OCI-LY7 (cell line): ENCODE measurements around the gene PDHX. TPM values are rescaled to one million over a fixed set of nuclear protein-coding genes. Genes with fewer than 3 reads are reported as not detected.

Experiments
- BruUV-seq: library from RNA; stranded (reverse); fragments of 400-500 nt; replicated peaks from 2 replicates; lab custom pipeline; 2021; lab: Mats Ljungman, UMichigan
- CTCF ChIA-PET: fragments of 300-600 bp; sonication (Branson Sonifier 250); formaldehyde crosslinking; loops from one replicate; lab custom pipeline; 2022; ENCODE audit warnings: antibody characterized with exemption; ENCODE audit not compliant: unreplicated experiment; lab: Charles Lee
- POLR2A ChIA-PET: fragments of 300-600 bp; sonication (Branson Sonifier 250); formaldehyde crosslinking; loops from one replicate; lab custom pipeline; 2022; ENCODE audit warnings: antibody characterized with exemption; lab: Charles Lee
- DNase-seq: peaks from one replicate; pipeline ENCODE4 v3.0.0-alpha.2; 2015; ENCODE audit warnings: low spot score
- H2AFZ ChIP-seq: fragments of 200-600 bp; sonication (generic), shearing (Covaris generic); 2 replicates; pipeline ENCODE4 v1.6.1; 2014; ENCODE audit warnings: mild to moderate bottlenecking, antibody characterized with exemption, low read length, moderate library complexity
- H3K27ac ChIP-seq: fragments of 200-600 bp; sonication (generic); 2 replicates; pipeline ENCODE4 v1.5.1; 2014; ENCODE audit warnings: mixed run types, low read depth, mild to moderate bottlenecking, moderate library complexity, low read length, inconsistent platforms; ENCODE audit not compliant: poor library complexity, severe bottlenecking
- H3K36me3 ChIP-seq: fragments of 200-600 bp; sonication (generic); 2 replicates; pipeline ENCODE4 v1.6.1; 2014; ENCODE audit warnings: mild to moderate bottlenecking, antibody characterized with exemption, low read length, moderate library complexity, mixed read lengths; ENCODE audit not compliant: insufficient read depth
- H3K4me1 ChIP-seq: fragments of 200-600 bp; sonication (generic); 2 replicates; pipeline ENCODE4 v1.5.1; 2014; ENCODE audit warnings: mild to moderate bottlenecking, low read length; ENCODE audit not compliant: insufficient read depth, poor library complexity, severe bottlenecking
- H3K4me2 ChIP-seq: fragments of 200-600 bp; sonication (generic); 2 replicates; pipeline ENCODE4 v1.6.1; 2014; ENCODE audit warnings: mild to moderate bottlenecking, low read length
- H3K4me3 ChIP-seq: fragments of 200-600 bp; sonication (generic); 2 replicates; pipeline ENCODE4 v1.5.1; 2014; ENCODE audit warnings: mild to moderate bottlenecking, low read depth, low read length; ENCODE audit not compliant: poor library complexity, severe bottlenecking
- H3K79me2 ChIP-seq: fragments of 200-600 bp; sonication (generic); 2 replicates; pipeline ENCODE4 v1.6.1; 2016; ENCODE audit warnings: low read depth, mild to moderate bottlenecking, low read length, moderate library complexity, mixed read lengths; ENCODE audit not compliant: insufficient read depth
- H3K9me2 ChIP-seq: fragments of 200-600 bp; sonication (generic); 2 replicates; pipeline ENCODE4 v1.6.1; 2016; ENCODE audit warnings: mild to moderate bottlenecking, low read length, mixed read lengths; ENCODE audit not compliant: insufficient read depth
- H3K9me3 ChIP-seq: fragments of 200-600 bp; sonication (generic); 2 replicates; pipeline ENCODE4 v1.6.1; 2014; ENCODE audit warnings: mild to moderate bottlenecking, mixed run types, low read length, mixed read lengths
- H4K20me1 ChIP-seq: fragments of 200-600 bp; sonication (generic); 2 replicates; pipeline ENCODE4 v1.6.1; 2014; ENCODE audit warnings: mild to moderate bottlenecking, antibody characterized with exemption, low read length, moderate library complexity, mixed read lengths; ENCODE audit not compliant: insufficient read depth
- CTCF ChIP-seq: fragments of 200-600 bp; sonication (generic); conservative IDR thresholded peaks from 2 replicates; pipeline ENCODE4 v1.5.1; 2014; ENCODE audit warnings: mild to moderate bottlenecking, antibody characterized with exemption, low read length, moderate library complexity, mixed read lengths
- EZH2phosphoT487 ChIP-seq: fragments of 200-600 bp; sonication (generic); IDR thresholded peaks from 2 replicates; pipeline ENCODE4 v1.6.1; 2018; ENCODE audit warnings: low read depth, borderline replicate concordance, mild to moderate bottlenecking, mixed run types, antibody characterized with exemption, low read length, moderate library complexity, mixed read lengths
- intact Hi-C: fragments of 100-400 bp; cut with micrococcal nuclease; formaldehyde crosslinking; loops from one replicate; pipeline ENCODE4 v1.10.0; 2022; ENCODE audit not compliant: unreplicated experiment
- total RNA-seq, 2 experiments: library from RNA; depleted of rRNA in 1 of 2; stranded (reverse); fragments of >200 nt in 1 of 2; shearing (Covaris generic) in 1 of 2; gene quantifications; 2 replicates each; pipeline ENCODE4 v1.2.3, GENCODE V29; 2014 to 2022

The PDHX gene
- total RNA-seq, 2 experiments from 2014 or later = 18.0 to 50.9 TPM

DNA sequence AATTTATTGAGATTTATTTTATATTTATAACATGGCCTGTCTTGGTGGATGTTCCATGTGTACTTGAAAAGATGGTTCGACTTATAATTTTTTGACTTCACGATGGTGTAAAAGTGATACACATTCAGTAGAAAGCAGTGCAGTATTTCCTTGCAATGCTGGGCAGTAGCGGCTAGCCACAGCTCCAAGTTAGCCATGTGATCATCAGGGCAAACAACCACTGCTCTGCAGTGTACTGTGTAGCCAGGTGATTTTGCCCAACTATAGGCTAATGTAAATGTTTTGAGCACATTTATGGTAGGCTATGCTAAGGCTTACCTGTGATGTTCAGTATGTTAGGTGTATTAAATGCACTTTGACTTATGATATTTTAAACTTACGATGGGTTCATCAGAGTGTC, 52.4 kb downstream of the PDHX start:
- Histone ChIP-seq H3K36me3 (peaks cover 48% of the 10 kb centered on the region), H3K27ac (no peak overlapping the region), H4K20me1 (no peaks in the 10 kb centered on the region), H3K9me3 (no peaks in the 10 kb centered on the region), H3K79me2 (no peaks in the 10 kb centered on the region), H3K9me2 (no peaks in the 10 kb centered on the region), H2AFZ (no peak overlapping the region), H3K4me3 (no peak overlapping the region), H3K4me2 (no peak overlapping the region), H3K4me1 (peaks cover 8% of the 10 kb centered on the region)
- TF ChIP-seq EZH2phosphoT487 = no peak
- no peak for TF ChIP-seq CTCF
- DNase-seq = no peak
- POLR2A ChIA-PET = no interaction called here
- CTCF ChIA-PET = no interaction called here
- intact Hi-C loops = no loop called here
- no TSS peak for BruUV-seq

GRCh38 chr11:34970033-34970432, 53.6 kb downstream of the PDHX start:
- ChIA-PET CTCF (no interaction called here), POLR2A (interaction anchor here (0.7 to 0.9 kb wide), 3 partner anchors 15 to 264 kb away, joined by 3 read pairs; no protein-coding TSS in a partner anchor)
- no peaks in the 10 kb centered on the region for H3K4me1 ChIP-seq
- H4K20me1 ChIP-seq = no peaks in the 10 kb centered on the region
- no peak overlapping the region for H3K4me3 ChIP-seq
- H3K36me3 ChIP-seq = peaks cover 52% of the 10 kb centered on the region
- H3K27ac ChIP-seq = no peak overlapping the region
- no peak overlapping the region for H2AFZ ChIP-seq
- no peak overlapping the region for H3K4me2 ChIP-seq
- no peaks in the 10 kb centered on the region for H3K9me2 ChIP-seq
- no peaks in the 10 kb centered on the region for H3K9me3 ChIP-seq
- no peaks in the 10 kb centered on the region for H3K79me2 ChIP-seq
- intact Hi-C loops = no loop called here
- no peak for DNase-seq
- TF ChIP-seq EZH2phosphoT487 (no peak), CTCF (no peak)
- BruUV-seq = no TSS peak

DNA sequence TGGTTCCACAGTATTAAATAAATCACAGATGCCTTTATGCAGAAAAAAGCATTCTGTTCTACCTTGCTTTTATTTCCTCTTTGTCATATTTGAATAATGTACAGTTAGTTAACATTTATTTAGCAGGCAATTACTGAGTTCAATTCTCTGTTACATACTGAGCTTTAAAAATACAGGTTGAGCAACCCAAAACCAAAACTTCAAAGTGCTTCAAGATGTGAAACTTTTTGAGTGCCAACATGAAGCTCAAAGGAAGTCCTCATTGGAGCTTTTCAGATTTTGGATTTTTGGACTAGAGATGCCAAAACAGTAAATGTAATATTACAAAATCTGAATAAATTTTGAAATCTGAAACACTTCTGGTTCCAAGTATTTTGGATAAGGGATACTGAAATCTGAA, 54.1 kb downstream of the PDHX start:
- H3K79me2 ChIP-seq = no peaks in the 10 kb centered on the region
- H3K4me1 ChIP-seq = no peaks in the 10 kb centered on the region
- H3K4me2 ChIP-seq = no peak overlapping the region
- TF ChIP-seq CTCF (no peak), EZH2phosphoT487 (no peak)
- H3K9me2 ChIP-seq = no peaks in the 10 kb centered on the region
- intact Hi-C loops = no loop called here
- BruUV-seq = no TSS peak
- H3K27ac ChIP-seq = no peak overlapping the region
- no peaks in the 10 kb centered on the region for H3K9me3 ChIP-seq
- no peak overlapping the region for H3K4me3 ChIP-seq
- H2AFZ ChIP-seq = no peak overlapping the region
- no peaks in the 10 kb centered on the region for H4K20me1 ChIP-seq
- H3K36me3 ChIP-seq = peaks cover 52% of the 10 kb centered on the region
- CTCF ChIA-PET = no interaction called here
- POLR2A ChIA-PET = interaction anchor here (0.5 to 0.9 kb wide), 4 partner anchors 16 to 264 kb away, joined by 3 read pairs; no protein-coding TSS in a partner anchor
- no peak for DNase-seq
